K562 (cell line): Measurements from ENCODE around the gene ACER3. TPM values are rescaled to one million over a fixed set of nuclear protein-coding genes. Genes with fewer than 3 reads are reported as not detected.

Experiments
- ATAC-seq: fragments of 200-7000 bp; cut with Tn5 transposase; 3 replicates; pipeline ENCODE4 v1.9.1; 2020; ENCODE audit warnings: moderate library complexity
- BruUV-seq: library from RNA; stranded (reverse); fragments of 400-500 nt; replicated peaks from 2 replicates; lab custom pipeline; 2021; lab: Mats Ljungman, UMichigan
- CTCF ChIA-PET: fragments of 300-600 bp; formaldehyde crosslinking; extraction: SDS; loops from one replicate; lab custom pipeline; 2021; ENCODE audit warnings: low intra/inter-chr PET ratio; lab: Yijun Ruan, JAX
- POLR2A ChIA-PET: fragments of 300-600, 350-650 bp; sonication (Branson Sonifier 250); formaldehyde crosslinking; extraction: SDS; loops from one replicate; lab custom pipeline; 2021; ENCODE audit warnings: antibody characterized with exemption, inconsistent platforms; lab: Yijun Ruan, JAX
- DNase-seq, 4 experiments: peaks; one replicate each; pipeline versions ENCODE4 v3.0.0 to v3.0.0-alpha.2; 2011 to 2018; ENCODE audit warnings: low spot score in 3 of 4, mixed read lengths in 3 of 4; ENCODE audit errors: extremely low read depth in 1 of 4
- FAIRE-seq: peaks from 2 replicates; lab custom pipeline; 2011; peaks lifted over from hg19 to GRCh38; lab: Jason Lieb, UNC
- H2AFZ ChIP-seq: 2 replicates; pipeline ENCODE4 v1.6.0; 2011; ENCODE audit warnings: low read depth, low read length, control low read depth, inconsistent platforms
- H3K27ac ChIP-seq: fragments of 200-600 bp; 3 replicates; pipeline ENCODE4 v1.8.0; 2011; ENCODE audit warnings: low read depth, mild to moderate bottlenecking, control low read depth, inconsistent platforms, low read length, moderate library complexity, mixed read lengths; ENCODE audit errors: extremely low read depth
- H3K27me3 ChIP-seq, 2 experiments: fragments of 300-600 bp in 1 of 2; 2 replicates in 1 of 2; 3 replicates in 1 of 2; pipeline versions ENCODE4 v1.6.0 to v1.8.0; 2011; ENCODE audit warnings: inconsistent platforms in 2 of 2, low read length in 2 of 2, mild to moderate bottlenecking in 1 of 2, mixed read lengths in 1 of 2, moderate library complexity in 1 of 2; ENCODE audit not compliant: control insufficient read depth in 2 of 2, insufficient read depth in 2 of 2
- H3K36me3 ChIP-seq: fragments of 300-600 bp; 3 replicates; pipeline ENCODE4 v1.8.0; 2011; ENCODE audit warnings: mild to moderate bottlenecking, low read length, inconsistent platforms; ENCODE audit not compliant: control insufficient read depth, insufficient read depth
- H3K4me1 ChIP-seq, 2 experiments: fragments of 200-600 bp in 1 of 2; replicated peaks in 1 of 2; 2 replicates in 1 of 2; 3 replicates in 1 of 2; pipeline versions ENCODE4 v1.5.1 to v1.8.0; 2011; ENCODE audit warnings: inconsistent platforms in 2 of 2, low read length in 2 of 2, mild to moderate bottlenecking in 1 of 2, mixed read lengths in 1 of 2, moderate library complexity in 1 of 2; ENCODE audit not compliant: control insufficient read depth in 2 of 2, insufficient read depth in 2 of 2
- H3K4me2 ChIP-seq: 2 replicates; pipeline ENCODE4 v1.6.1; 2011; ENCODE audit warnings: low read length, control low read depth, inconsistent platforms, mixed read lengths; ENCODE audit not compliant: insufficient read depth
- H3K4me3 ChIP-seq: fragments of 200-600 bp; sonication (generic), shearing (Covaris generic); 2 replicates; pipeline ENCODE4 v1.5.1; 2016; ENCODE audit warnings: control low read depth, inconsistent platforms
- H3K79me2 ChIP-seq: fragments of 200-600 bp; 3 replicates; pipeline ENCODE4 v1.8.0; 2011; ENCODE audit warnings: low read length, inconsistent platforms; ENCODE audit not compliant: control insufficient read depth, insufficient read depth
- H3K9ac ChIP-seq, 2 experiments: 2 replicates each; pipeline versions ENCODE4 v1.6.0 to v1.6.1; 2011; ENCODE audit warnings: low read depth in 2 of 2, low read length in 2 of 2, control low read depth in 1 of 2, inconsistent platforms in 1 of 2, mild to moderate bottlenecking in 1 of 2, mixed read lengths in 1 of 2; ENCODE audit not compliant: insufficient read depth in 1 of 2
- H3K9me1 ChIP-seq: one replicate; pipeline ENCODE4 v1.6.0; 2011; ENCODE audit warnings: inconsistent platforms, mild to moderate bottlenecking, low read length, moderate library complexity; ENCODE audit not compliant: control insufficient read depth, insufficient read depth
- H3K9me3 ChIP-seq: replicated peaks from 2 replicates; pipeline ENCODE4 v1.5.1; 2011; ENCODE audit warnings: low read depth, low read length, inconsistent platforms; ENCODE audit not compliant: control insufficient read depth, insufficient read depth
- H4K20me1 ChIP-seq: replicated peaks from 2 replicates; pipeline ENCODE4 v1.6.1; 2011; ENCODE audit warnings: low read length, inconsistent platforms, mixed read lengths; ENCODE audit not compliant: control insufficient read depth, insufficient read depth
- MAZ ChIP-seq, 2 experiments: fragments of 450-650 bp in 1 of 2; sonication (generic) in 1 of 2; formaldehyde crosslinking; IDR thresholded peaks in 1 of 2; conservative IDR thresholded peaks in 1 of 2; 2 replicates each; pipeline versions ENCODE4 v1.4.0 to v1.5.0; 2020; ENCODE audit warnings: mild to moderate bottlenecking in 1 of 2, missing genetic modification reagents in 1 of 2
- POLR2AphosphoS5 ChIP-seq: IDR thresholded peaks from 2 replicates; pipeline ENCODE4 v1.6.1; 2011; ENCODE audit warnings: mild to moderate bottlenecking, low read depth, low read length, moderate library complexity; ENCODE audit not compliant: control insufficient read depth, insufficient read depth
- TOE1 ChIP-seq, 2 experiments: fragments of 450-650 bp in 1 of 2; sonication (generic) in 1 of 2; formaldehyde crosslinking in 1 of 2; IDR thresholded peaks; 2 replicates each; pipeline versions ENCODE4 v1.7.1 to v1.8.0; 2016 to 2022; ENCODE audit warnings: borderline replicate concordance in 2 of 2, mild to moderate bottlenecking in 2 of 2, antibody characterized with exemption in 1 of 2, inconsistent platforms in 1 of 2, low read depth in 1 of 2, missing genetic modification reagents in 1 of 2, moderate library complexity in 1 of 2
- XRCC5 ChIP-seq: fragments of 200-400 bp; formaldehyde crosslinking; IDR thresholded peaks from 2 replicates; pipeline ENCODE4 v1.6.1; 2017; ENCODE audit warnings: low read depth, mild to moderate bottlenecking, low read length
- ZBTB7A ChIP-seq: IDR thresholded peaks from 2 replicates; pipeline ENCODE4 v1.6.1; 2011; ENCODE audit warnings: low read depth, mild to moderate bottlenecking, low read length, moderate library complexity, borderline replicate concordance; ENCODE audit not compliant: control insufficient read depth
- ZNF12 ChIP-seq: sonication (generic); formaldehyde crosslinking; IDR thresholded peaks from 2 replicates; pipeline ENCODE4 v1.4.0; 2020; ENCODE audit warnings: mild to moderate bottlenecking, missing genetic modification reagents
- WGBS: fragments of 100-300 bp; shearing (Covaris generic); methylation state at CpG from one replicate; pipeline ENCODE4 v1.1.6; 2016; ENCODE audit warnings: low coverage, mixed read lengths; ENCODE audit not compliant: insufficient coverage; ENCODE audit errors: missing lambda C conversion rate; 5-methylcytosine and 5-hydroxymethylcytosine counted together
- in situ Hi-C: fragments of 300-500 bp; cut with MboI; formaldehyde crosslinking; loops from 4 replicates; pipeline ENCODE4 v1.15.0; 2018; ENCODE audit warnings: inconsistent platforms, mixed read lengths
- intact Hi-C: fragments of 100-400 bp; cut with micrococcal nuclease; formaldehyde crosslinking; loops from 2 replicates; pipeline ENCODE4 v1.14.2; 2022
- polyA plus RNA-seq, 8 experiments: library from polyadenylated mRNA; depleted of rRNA in 4 of 8; stranded (reverse) in 5 of 8; unstranded in 3 of 8; fragments of >200 nt; fragmentation: Nextera tagmentation in 2 of 8; fragmentation: Illumina TruSeq in 1 of 8; extraction: Ambion mirVana in 2 of 8; extraction: Trizol in 1 of 8; gene quantifications; 2 replicates each; pipeline versions ENCODE4 v1.2.1 to v1.2.3, GENCODE V29; 2011 to 2014; ENCODE audit warnings: inconsistent platforms in 1 of 8, missing spikeins in 1 of 8
- total RNA-seq, 7 experiments: library from RNA; depleted of rRNA in 6 of 7; stranded (reverse); fragments of >200 nt in 6 of 7; fragmentation: Illumina TruSeq in 2 of 7; extraction: Trizol in 2 of 7; gene quantifications; 2 replicates each; pipeline versions ENCODE4 v1.2.1 to v1.2.3, GENCODE V29; 2011 to 2021; ENCODE audit warnings: low replicate concordance in 1 of 7
- TF ChIP-seq, protein P1 (sequence below): fragments of 450-650 bp; formaldehyde crosslinking; IDR thresholded peaks from 2 replicates; pipeline ENCODE4 v1.4.0; 2020; ENCODE audit warnings: mild to moderate bottlenecking, moderate library complexity

ACER3 gene
- total and polyA plus RNA-seq, 9 of the 15 experiments (the other 6 are each of a cell fraction or from before 2014, with no cell fraction given): 2.0 to 23.8 (median 9.5) TPM

DNA sequence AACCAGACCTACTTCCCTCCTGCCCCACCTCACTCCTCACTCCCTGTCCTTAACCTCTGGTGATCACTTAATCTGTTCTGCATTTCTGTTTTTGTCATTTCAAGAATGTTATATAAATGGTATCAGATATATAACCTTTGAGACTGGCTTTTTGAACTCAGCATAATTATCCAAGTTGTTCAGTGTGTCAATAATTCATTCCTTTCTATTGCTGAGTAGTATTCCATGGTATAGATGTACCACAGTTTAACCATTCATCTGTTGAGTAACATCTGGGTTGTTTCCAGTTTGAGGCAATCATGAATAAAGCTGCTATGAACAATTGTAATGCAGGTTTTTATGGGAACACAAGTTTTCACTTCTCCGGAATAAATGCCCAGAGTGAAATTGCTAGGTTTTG, 138.9 kb downstream of the ACER3 start:
- no TSS peak for BruUV-seq
- CTCF ChIA-PET: interaction anchor here (0.6 kb wide), 1 partner anchor 172 kb away, joined by 3 read pairs; no protein-coding TSS in a partner anchor
- Histone ChIP-seq H3K9me3 (no peaks in the 10 kb centered on the region), H2AFZ (no peak overlapping the region), H3K27ac (no peak overlapping the region), H3K4me2 (no peak overlapping the region), H3K27me3 (no peaks in the 10 kb centered on the region), H3K9ac (no peak overlapping the region), H3K36me3 (no peaks in the 10 kb centered on the region; the same call in 2 of the 3 replicates), H3K4me3 (no peak overlapping the region), H3K4me1 (no peaks in the 10 kb centered on the region), H3K79me2 (no peaks in the 10 kb centered on the region), H3K9me1 (no peaks in the 10 kb centered on the region), H4K20me1 (no peaks in the 10 kb centered on the region)
- POLR2A ChIA-PET: no interaction called here
- ATAC-seq (no peak), DNase-seq (no peak), FAIRE-seq (no peak)
- no peak for TF ChIP-seq TOE1 (IDR thresholded peaks at IDR 0.05; ENCODE audit: borderline replicate concordance)
- no peak for TF ChIP-seq TOE1 (CRISPR knock-in tag; IDR thresholded peaks at IDR 0.05; ENCODE audit: borderline replicate concordance, low read depth)
- TF ChIP-seq, protein P1, sequence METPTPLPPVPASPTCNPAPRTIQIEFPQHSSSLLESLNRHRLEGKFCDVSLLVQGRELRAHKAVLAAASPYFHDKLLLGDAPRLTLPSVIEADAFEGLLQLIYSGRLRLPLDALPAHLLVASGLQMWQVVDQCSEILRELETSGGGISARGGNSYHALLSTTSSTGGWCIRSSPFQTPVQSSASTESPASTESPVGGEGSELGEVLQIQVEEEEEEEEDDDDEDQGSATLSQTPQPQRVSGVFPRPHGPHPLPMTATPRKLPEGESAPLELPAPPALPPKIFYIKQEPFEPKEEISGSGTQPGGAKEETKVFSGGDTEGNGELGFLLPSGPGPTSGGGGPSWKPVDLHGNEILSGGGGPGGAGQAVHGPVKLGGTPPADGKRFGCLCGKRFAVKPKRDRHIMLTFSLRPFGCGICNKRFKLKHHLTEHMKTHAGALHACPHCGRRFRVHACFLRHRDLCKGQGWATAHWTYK (CRISPR knock-in tag): no peak
- no peak for TF ChIP-seq XRCC5
- no peak for TF ChIP-seq MAZ (CRISPR knock-in tag; conservative IDR thresholded peaks at IDR 0.05 in 1 of 2, IDR thresholded peaks at IDR 0.05 in 1 of 2)
- TF ChIP-seq ZBTB7A: no peak
- TF ChIP-seq POLR2AphosphoS5: no peak
- TF ChIP-seq ZNF12 (CRISPR knock-in tag): no peak
- 95% methylated on average over 1 of the region's 1 CpG for WGBS
- intact Hi-C loops: no loop called here
- in situ Hi-C loops: no loop called here
